ENCODE data around the gene NPL.

NPL gene

GRCh38 chr1:182816863-182817262 is 27.3 kb downstream of the NPL start:
- DNase-seq (ENCODE audit: low read depth in 2 of 2): no peak

DNA sequence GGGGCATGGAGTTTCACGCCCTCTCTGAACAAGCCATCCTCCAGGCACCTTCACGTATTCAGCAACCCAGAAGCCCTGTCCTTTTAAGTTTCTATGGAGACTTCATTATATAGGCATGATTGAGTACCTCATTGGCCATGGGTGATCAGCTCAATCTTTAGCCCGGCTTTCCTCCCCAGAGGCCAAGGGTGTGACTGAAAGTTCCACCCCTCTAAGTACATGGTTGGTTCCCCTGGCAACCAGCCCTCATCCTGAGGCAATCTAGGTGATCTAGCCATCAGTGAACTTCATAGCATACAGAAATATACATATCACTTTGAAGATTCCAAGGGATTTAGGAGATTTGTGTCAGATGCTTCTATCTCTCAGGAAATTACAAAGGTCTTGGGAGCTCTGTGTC is 28.2 kb downstream of the NPL start:
- DNase-seq (ENCODE audit: low read depth in 2 of 2): no peak

DNA sequence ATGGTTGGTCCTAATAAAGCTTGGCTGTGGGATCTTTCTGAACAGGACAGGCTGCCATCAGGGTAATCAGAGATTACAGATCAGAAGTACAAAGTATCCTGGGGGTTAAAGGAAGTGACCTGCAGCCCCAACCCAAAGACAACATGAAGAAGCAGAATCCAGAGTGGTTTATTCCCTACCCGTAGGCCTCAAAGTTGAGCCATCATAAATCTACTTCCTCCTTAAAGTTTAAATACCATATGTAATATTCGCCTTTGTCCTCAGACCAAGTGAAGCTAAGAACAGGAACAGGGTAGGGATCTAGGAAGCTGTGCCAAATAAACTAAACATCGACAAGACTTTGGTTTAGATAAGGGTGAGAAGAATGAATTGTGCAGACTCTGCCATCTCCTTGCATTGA is 33.6 kb downstream of the NPL start:
- no peak for DNase-seq (ENCODE audit: low read depth in 2 of 2)

DNA sequence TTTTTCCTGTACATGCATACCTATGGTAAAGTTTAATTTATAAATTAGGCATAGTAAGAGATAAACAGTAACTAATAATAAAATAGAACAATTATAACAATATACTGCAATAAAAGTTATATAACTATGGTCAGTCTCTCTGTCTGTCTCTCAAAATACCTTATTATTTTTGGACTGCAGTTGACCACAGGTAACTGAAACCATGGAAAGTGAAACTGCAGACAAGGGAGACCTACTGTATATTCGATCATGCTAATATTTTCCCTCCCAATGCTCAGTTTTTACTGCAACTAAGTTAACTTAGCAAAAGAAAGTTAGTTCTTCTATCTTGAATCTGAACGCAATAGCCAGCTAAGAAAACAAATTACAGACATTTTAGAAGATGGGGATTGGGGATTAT is 37.3 kb downstream of the NPL start:
- DNase-seq (ENCODE audit: low read depth in 2 of 2): no peak

DNA sequence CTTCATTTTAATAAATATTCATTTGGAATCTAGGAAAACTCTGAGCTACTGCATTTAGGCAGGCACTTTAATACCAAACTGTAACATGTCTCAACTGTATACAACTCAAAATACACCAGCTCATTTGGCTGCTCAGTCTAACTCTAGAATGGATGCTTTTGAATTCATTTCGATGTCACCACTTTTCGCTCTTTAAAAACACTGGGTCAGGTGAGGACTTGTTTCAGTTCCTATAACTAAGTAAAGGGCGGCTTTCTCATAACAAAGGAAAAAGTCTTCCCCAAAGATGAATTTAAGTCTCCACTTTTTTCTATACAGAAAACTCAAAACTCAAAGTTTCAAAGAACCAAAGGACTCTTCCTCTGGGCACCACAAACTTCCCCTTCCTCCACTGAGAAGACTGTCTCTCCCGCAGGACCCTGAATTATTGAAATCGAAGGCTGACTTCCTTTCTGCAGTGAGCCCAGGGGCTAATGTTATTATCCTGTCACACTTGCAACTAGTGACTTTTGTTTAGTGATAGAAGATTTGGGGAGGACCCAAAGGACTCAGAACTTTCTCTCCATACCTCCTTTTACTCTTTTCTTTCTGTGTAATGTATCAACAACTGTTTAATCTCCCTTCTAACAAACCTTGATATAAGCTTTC is 39.8 kb downstream of the NPL start:
- no peak for DNase-seq (ENCODE audit: low read depth in 2 of 2)

DNA sequence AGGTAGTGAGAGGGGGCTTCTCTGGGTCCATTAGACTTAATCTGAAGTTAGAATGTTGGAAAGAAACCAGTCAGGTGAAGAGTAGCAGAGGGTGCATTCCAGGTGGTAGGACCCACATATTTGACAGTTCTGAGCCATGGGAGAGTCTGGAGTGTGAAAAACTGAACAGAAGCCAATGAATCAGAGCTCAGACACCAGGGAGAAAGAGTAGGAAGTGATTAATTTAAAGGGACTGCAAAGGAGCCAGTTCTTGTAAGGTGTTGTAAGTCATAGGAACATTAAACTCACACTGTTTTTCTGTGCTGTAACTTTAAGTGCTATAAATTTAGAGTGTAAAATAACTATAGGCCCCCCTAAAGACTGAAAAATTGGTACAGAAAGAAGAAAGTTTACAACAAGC is 43.7 kb downstream of the NPL start:
- DNase-seq (ENCODE audit: low read depth in 2 of 2): no peak

DNA sequence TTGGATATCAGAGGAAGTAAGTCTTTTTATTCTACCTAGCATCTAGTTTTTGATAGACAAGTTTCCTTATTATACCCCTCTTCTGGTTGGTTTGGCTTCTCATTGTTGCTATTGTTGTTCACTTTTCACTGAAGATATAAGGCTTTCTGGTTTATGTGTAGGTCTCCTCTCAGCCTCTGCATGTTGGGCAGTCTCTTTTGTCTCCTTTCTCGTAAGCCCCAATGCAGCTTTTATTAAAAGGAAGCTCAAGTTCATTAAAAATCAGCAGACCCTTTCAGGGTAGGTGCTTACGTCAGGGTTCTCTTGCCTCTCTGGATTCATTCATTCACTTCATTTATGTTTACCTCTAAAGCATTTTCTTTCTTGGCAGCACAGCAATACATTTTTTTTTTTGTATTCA is 44.8 kb downstream of the NPL start:
- DNase-seq (ENCODE audit: low read depth in 2 of 2): no peak

GRCh38 chr1:182835806-182836205 is 46.2 kb downstream of the NPL start:
- DNase-seq (ENCODE audit: low read depth in 2 of 2): no peak

DNA sequence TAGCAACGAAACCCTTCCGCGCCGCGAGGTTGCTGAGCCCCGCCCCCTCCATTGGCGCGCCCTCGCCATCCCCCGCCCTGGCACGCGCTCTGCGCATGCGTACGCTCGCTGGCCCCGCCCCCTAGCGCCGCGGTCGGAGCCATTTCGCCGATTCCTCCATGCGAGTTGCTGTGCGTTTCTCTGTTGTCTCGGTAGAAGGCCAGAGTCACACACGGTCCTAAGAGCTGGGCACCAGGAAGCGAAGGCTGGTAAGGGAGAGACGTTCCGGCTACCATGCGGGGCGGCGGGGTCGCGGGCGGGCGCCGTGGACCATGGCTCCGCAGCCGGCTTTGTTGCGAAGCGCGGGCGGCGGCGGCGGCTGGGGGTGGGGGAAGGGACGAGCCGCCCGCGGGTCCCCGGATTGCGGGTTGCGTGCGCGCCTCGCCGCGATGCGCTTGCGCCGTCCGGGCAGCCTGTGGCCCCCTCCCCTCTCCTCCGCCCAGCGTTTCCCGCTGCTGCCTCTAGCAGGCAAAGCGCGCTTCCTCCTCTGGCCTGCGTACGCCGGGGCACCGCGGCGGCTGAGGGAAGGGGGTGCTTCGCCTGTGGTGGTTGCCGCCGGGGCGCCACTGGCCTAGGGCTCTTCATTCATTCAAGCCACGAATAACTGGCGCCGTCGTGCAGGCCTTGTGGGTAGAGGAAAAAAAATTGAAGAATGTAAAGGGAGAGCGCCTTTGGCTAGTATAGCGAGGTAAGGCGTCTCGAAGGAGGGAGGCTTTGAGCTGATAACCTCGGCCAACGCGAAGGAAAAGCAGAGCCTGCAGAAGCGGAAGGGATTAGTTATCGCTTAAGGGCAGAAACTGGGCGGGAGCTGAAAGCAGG is 49.9 kb downstream of the NPL start, which contains the start of gene DHX9:
TSS of gene DHX9 (plus strand) at position 139 of the 858 bp plus-strand sequence. CDS start 3,220 bp downstream, outside the sequence.
- DNase-seq (ENCODE audit: low read depth in 2 of 2): peak; percentile 91 to 92

DNA sequence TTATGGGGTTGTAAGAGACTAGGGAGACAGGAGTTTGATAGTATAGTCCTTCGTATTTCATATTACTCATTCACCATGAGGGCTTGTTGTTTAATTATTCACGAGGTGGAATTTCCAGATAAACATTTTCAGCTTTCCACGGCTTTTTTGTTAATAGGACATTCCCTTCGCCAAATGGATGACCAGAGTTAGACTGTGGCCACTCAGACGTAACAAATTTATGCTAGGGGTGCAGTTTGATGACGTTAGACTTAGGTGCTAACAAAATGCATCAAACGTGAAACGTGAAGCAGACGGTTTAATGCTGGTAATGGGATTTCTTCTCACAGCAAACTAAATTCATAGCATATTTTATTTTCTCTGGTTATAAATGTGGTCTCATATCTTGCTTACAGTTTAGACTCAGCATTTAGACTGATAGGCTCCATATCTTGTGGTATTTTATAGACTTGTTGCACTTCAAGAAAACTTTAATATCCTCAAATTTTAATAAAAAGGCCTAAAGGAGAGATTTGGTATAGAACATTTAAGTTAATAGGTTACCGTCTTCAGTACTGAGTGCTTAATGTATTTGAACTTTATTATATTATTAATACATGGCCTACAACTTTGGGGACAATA is 51.9 kb downstream of the NPL start:
- DNase-seq (ENCODE audit: low read depth in 2 of 2): no peak

- DNase-seq (ENCODE audit: low read depth in 2 of 2): no peak
These were observed 52.7 kb downstream of the NPL start for GRCh38 chr1:182842265-182842664.

- DNase-seq (ENCODE audit: low read depth in 2 of 2): no peak
These were observed 55.8 kb downstream of the NPL start for GRCh38 chr1:182845379-182845778.

DNA sequence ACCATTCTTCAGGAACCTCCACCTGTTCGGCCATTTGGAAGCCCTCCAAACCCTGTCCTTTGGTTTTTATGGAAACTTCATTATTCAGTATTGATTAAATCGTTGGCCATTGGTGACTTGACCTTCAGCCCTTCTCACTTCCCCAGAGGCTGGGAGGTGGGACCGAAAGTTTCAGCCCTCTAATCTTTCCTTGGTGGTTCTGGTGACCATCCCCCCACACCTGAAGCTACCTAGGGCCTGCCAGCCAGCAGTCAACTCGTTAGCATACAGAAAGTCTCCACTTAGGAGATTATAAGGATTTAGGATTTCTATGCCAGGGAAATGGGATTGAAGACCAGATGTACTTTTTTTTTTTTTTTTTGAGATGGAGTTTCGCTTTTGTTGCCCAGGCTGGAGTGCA is 56.3 kb downstream of the NPL start:
- no peak for DNase-seq (ENCODE audit: low read depth in 2 of 2)

DNA sequence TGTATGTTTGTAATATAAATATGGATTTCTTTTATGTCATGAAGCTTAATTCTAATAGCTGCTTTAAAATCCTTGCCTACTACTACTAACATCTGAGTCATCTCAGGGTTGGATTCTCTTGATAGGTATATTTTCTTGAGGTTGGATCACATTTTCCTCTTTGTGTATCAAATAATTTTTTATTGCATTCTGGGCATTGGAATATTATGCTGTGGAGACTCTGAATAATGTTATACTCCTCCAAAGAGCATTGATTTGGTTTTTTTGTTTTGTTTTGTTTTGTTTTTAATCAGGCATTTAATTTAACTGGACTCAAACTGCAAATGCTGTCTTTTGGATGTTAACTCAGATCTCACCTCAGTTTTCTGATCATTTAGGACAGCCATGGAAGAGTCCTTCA is 57.5 kb downstream of the NPL start:
- DNase-seq (ENCODE audit: low read depth in 2 of 2): no peak

- DNase-seq (ENCODE audit: low read depth in 2 of 2): no peak
These were observed 59.2 kb downstream of the NPL start for GRCh38 chr1:182848736-182849135.

- no peak for DNase-seq (ENCODE audit: low read depth in 2 of 2)
These were observed 60.7 kb downstream of the NPL start for GRCh38 chr1:182850319-182850718.

- no peak for DNase-seq (ENCODE audit: low read depth in 2 of 2)
These were observed 62.3 kb downstream of the NPL start for GRCh38 chr1:182851825-182852224.

- DNase-seq (ENCODE audit: low read depth in 2 of 2): no peak
These were observed 66.3 kb downstream of the NPL start for GRCh38 chr1:182855911-182856310.

GRCh38 chr1:182857212-182857611 is 67.6 kb downstream of the NPL start:
- DNase-seq (ENCODE audit: low read depth in 2 of 2): no peak

DNA sequence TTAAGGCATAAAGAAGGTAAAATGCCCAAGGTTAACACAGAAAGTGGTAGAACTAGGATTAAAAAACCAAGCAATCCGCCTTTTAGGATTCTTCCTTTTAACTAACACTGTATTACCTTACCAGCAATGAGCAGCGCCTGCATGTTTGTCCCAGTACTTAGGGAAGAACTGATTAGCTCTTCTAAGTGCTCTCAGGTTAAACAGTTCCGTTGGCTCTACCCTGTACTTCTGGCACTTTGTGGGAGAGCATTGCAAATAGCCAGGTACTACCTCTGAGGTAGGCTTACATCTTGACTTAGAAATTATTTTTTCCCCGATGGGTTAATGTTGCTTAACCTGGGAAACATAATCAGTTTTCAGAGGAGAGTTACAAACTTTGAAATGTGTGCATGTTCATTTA is 71.1 kb downstream of the NPL start:
- no peak for DNase-seq (ENCODE audit: low read depth in 2 of 2)

- no peak for DNase-seq (ENCODE audit: low read depth in 2 of 2)
These were observed 72.4 kb downstream of the NPL start for GRCh38 chr1:182861994-182862393.

GRCh38 chr1:182862827-182863226 is 73.3 kb downstream of the NPL start:
- no peak for DNase-seq (ENCODE audit: low read depth in 2 of 2)

DNA sequence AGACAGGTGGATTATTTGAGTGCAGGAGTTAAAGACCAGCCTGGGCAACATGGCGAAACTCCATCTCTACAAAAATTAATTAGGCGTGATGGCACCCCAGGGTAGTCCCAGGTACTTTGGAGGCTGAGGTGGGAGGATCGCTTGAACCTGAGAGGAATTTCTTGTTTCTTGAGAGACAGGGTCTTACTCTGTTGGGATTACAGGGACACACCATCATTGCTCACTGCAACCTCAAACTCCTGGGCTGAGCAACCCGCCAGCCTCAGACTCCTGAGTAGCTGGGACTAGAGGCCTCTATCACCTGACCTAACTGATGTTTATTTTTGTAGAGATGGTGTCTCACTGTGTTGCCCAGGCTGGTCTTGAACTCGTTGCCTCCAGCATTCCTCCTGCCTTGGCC is 74.4 kb downstream of the NPL start:
- no peak for DNase-seq (ENCODE audit: low read depth in 2 of 2)
